Myocyte (in vitro differentiated cells): ENCODE results near the gene DUSP7. TPM values are rescaled to one million over a fixed set of nuclear protein-coding genes. Genes with fewer than 3 reads are reported as not detected.

Experiments
- DNase-seq: peaks from one replicate; pipeline ENCODE4 v3.0.0-alpha.2; 2012; ENCODE audit warnings: low read depth
- total RNA-seq: library from RNA; depleted of rRNA; stranded (reverse); fragments of >200 nt; gene quantifications from 2 replicates; pipeline ENCODE4 v1.2.3, GENCODE V29; 2014

Gene DUSP7
- total RNA-seq, 1 donor from 2014 or later, result 12.3 TPM

GRCh38 chr3:52029535-52029934 lies 26.8 kb downstream of the DUSP7 start:
- no peak for DNase-seq

GRCh38 chr3:52029053-52029452 lies 27.3 kb downstream of the DUSP7 start:
- no peak for DNase-seq

- peak; percentile 70 for DNase-seq
Measured at GRCh38 chr3:52028572-52028971, 27.8 kb downstream of the DUSP7 start.

GRCh38 chr3:52026041-52026440 lies 30.3 kb downstream of the DUSP7 start:
- peak; percentile 76 for DNase-seq

- no peak for DNase-seq
Measured at GRCh38 chr3:52025453-52025852, 30.9 kb downstream of the DUSP7 start.

- DNase-seq, result no peak
Measured at GRCh38 chr3:52024765-52025452, 31.5 kb downstream of the DUSP7 start.

GRCh38 chr3:52023860-52024764 lies 32.3 kb downstream of the DUSP7 start:
- DNase-seq, result no peak

- DNase-seq, result no peak
Measured at GRCh38 chr3:52023101-52023770, 33.1 kb downstream of the DUSP7 start.

GRCh38 chr3:52022323-52023100 lies 33.9 kb downstream of the DUSP7 start:
- DNase-seq, result peak; percentile 56

- no peak for DNase-seq
Measured at GRCh38 chr3:52021489-52022268, 34.7 kb downstream of the DUSP7 start.

GRCh38 chr3:52020796-52021195 lies 35.6 kb downstream of the DUSP7 start:
- DNase-seq, result no peak

GRCh38 chr3:52019352-52020080 lies 36.9 kb downstream of the DUSP7 start:
- peak; percentile 39 for DNase-seq

GRCh38 chr3:52018319-52019000 lies 37.9 kb downstream of the DUSP7 start:
- DNase-seq, result no peak

- DNase-seq, result no peak
Measured at GRCh38 chr3:52017586-52017985, 38.8 kb downstream of the DUSP7 start.

- no peak for DNase-seq
Measured at GRCh38 chr3:52015438-52016228, 40.7 kb downstream of the DUSP7 start.

- no peak for DNase-seq
Measured at GRCh38 chr3:52014613-52015012, 41.8 kb downstream of the DUSP7 start.

GRCh38 chr3:52013802-52014598 lies 42.4 kb downstream of the DUSP7 start:
- no peak for DNase-seq
